ENCODE measurements around the gene MCCD1. TPM values are rescaled to one million over a fixed set of nuclear protein-coding genes. Genes with fewer than 3 reads are reported as not detected.

The MCCD1 gene
- total RNA-seq, 1 experiment from 2014 or later, result not detected

DNA sequence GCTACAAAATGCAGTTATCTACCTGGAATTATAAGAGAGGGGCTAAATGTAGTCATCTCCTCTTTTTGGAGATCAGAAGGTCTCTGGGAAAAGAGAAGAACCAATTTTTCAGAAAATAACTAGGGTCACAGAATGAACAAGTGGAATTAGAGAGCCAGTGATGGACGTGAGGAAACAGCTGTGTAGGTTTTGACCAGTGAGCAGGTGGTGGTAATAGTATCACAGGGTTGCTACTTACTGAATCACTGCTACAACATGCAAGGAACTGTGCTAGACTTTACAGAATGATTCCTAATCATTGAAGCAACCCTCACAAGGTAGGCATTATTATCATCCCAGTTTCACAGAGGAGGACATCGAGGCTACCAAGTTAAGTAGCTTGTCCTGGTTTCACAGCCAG is 15.9 kb downstream of the MCCD1 start (continued):
- TF ChIP-seq AR (CRISPR knock-in tag; IDR thresholded peaks at IDR 0.05) (no peak), NR3C1 (CRISPR knock-in tag; conservative IDR thresholded peaks at IDR 0.05; ENCODE audit: low read depth) (no peak), IRF1 (CRISPR knock-in tag; IDR thresholded peaks at IDR 0.05) (no peak), ATF6 (CRISPR knock-in tag; IDR thresholded peaks at IDR 0.05) (no peak), AFF4 (CRISPR knock-in tag; IDR thresholded peaks at IDR 0.05; ENCODE audit: borderline replicate concordance) (no peak), CREB1 (CRISPR knock-in tag; IDR thresholded peaks at IDR 0.05) (no peak), ZNF423 (CRISPR knock-in tag; IDR thresholded peaks at IDR 0.05) (no peak), ATF1 (CRISPR knock-in tag; IDR thresholded peaks at IDR 0.05) (no peak)

DNA sequence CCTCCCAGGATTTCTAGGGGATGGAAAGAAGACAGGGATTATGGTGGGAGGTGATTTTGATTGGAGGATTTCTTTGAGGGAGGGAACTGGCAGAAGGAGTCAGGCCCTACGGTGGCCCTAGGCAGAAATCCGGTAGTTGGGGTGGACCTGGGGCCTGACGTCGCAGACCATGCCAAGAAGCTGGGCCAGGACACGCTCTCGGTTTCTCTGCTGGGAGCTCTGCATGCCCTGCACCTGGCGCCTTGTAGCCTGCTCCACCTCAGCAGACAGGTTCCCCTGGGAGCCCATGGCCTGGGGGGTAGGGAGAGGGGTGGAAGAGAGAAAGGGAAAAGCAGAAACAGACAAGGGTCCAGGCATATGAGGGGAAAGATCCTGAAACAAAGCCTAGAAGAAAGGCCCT is 16.5 kb downstream of the MCCD1 start:
- ChIA-PET CTCF (interaction anchor here (1.3 to 7.2 kb wide), 2 partner anchors 50 to 52 kb away, joined by 5 to 319 read pairs; partner anchors contain the start of gene NCR3), POLR2A (no interaction called here)
- H3K27me3 Mint-ChIP-seq (ENCODE audit: low read depth), result no peaks in the 10 kb centered on the region
- DNase-seq (ENCODE audit: low spot score) (no peak), ATAC-seq (no peak)
- H3K4me1 Mint-ChIP-seq, result peaks cover 25% of the 10 kb centered on the region
- peaks cover 24% of the 10 kb centered on the region for H3K36me3 Mint-ChIP-seq
- H3K9me3 Mint-ChIP-seq, result no peaks in the 10 kb centered on the region
- H3K27ac Mint-ChIP-seq, result no peak overlapping the region
- no peak for TF ChIP-seq HMGA2 (CRISPR knock-in tag; IDR thresholded peaks at IDR 0.05)
- TF ChIP-seq CBFB (CRISPR knock-in tag; IDR thresholded peaks at IDR 0.05; ENCODE audit: low read depth), result no peak
- TF ChIP-seq NR2C2 (CRISPR knock-in tag; IDR thresholded peaks at IDR 0.05), result no peak
- no peak for TF ChIP-seq ZNF232 (CRISPR knock-in tag; IDR thresholded peaks at IDR 0.05)
- no peak for TF ChIP-seq IRF1 (CRISPR knock-in tag; IDR thresholded peaks at IDR 0.05)
- TF ChIP-seq NR1H2 (CRISPR knock-in tag; IDR thresholded peaks at IDR 0.05), result no peak
- peak overlapping the region; percentile 82 for H3K4me3 Mint-ChIP-seq
